Mesendoderm (in vitro differentiated cells): ENCODE data around the gene PAWR. TPM values are rescaled to one million over a fixed set of nuclear protein-coding genes. Genes with fewer than 3 reads are reported as not detected.

Source experiments
- DNase-seq: peaks from one replicate; pipeline ENCODE4 v3.0.0; 2013
- H2AK5ac ChIP-seq: 2 replicates; pipeline ENCODE4 v1.6.1; 2013; ENCODE audit warnings: low read length, inconsistent platforms
- H2BK120ac ChIP-seq: 2 replicates; pipeline ENCODE4 v1.6.1; 2013; ENCODE audit warnings: low read depth, mild to moderate bottlenecking, low read length, moderate library complexity, mixed read lengths
- H2BK15ac ChIP-seq: replicated peaks from 2 replicates; pipeline ENCODE4 v1.6.1; 2013; ENCODE audit warnings: low read depth, mild to moderate bottlenecking, moderate library complexity
- H2BK5ac ChIP-seq: 2 replicates; pipeline ENCODE4 v1.6.1; 2013; ENCODE audit warnings: low read length, inconsistent platforms
- H3K18ac ChIP-seq: 2 replicates; pipeline ENCODE4 v1.6.1; 2013; ENCODE audit warnings: mild to moderate bottlenecking, low read length, mixed read lengths
- H3K23ac ChIP-seq: one replicate; pipeline ENCODE4 v1.6.1; 2013; ENCODE audit warnings: low read length
- H3K27ac ChIP-seq: 2 replicates; pipeline ENCODE4 v1.5.1; 2013; ENCODE audit warnings: low read depth, mild to moderate bottlenecking, inconsistent platforms, low read length, moderate library complexity
- H3K27me3 ChIP-seq: 2 replicates; pipeline ENCODE4 v1.6.1; 2013; ENCODE audit warnings: low read length, control low read depth, mild to moderate bottlenecking, inconsistent platforms; ENCODE audit not compliant: insufficient read depth, poor library complexity
- H3K36me3 ChIP-seq: 2 replicates; pipeline ENCODE4 v1.6.1; 2013; ENCODE audit warnings: low read length, inconsistent platforms; ENCODE audit not compliant: control insufficient read depth, insufficient read depth
- H3K4ac ChIP-seq: one replicate; pipeline ENCODE4 v1.6.1; 2013; ENCODE audit warnings: low read depth, mild to moderate bottlenecking, low read length, moderate library complexity
- H3K4me1 ChIP-seq: 2 replicates; pipeline ENCODE4 v1.6.1; 2013; ENCODE audit warnings: low read depth, low read length, inconsistent platforms; ENCODE audit not compliant: control insufficient read depth
- H3K4me2 ChIP-seq: 2 replicates; pipeline ENCODE4 v1.6.1; 2013; ENCODE audit warnings: low read length
- H3K4me3 ChIP-seq: 2 replicates; pipeline ENCODE4 v1.5.1; 2013; ENCODE audit warnings: mild to moderate bottlenecking, low read length
- H3K56ac ChIP-seq: one replicate; pipeline ENCODE4 v1.6.1; 2013; ENCODE audit warnings: low read length
- H3K79me1 ChIP-seq: 2 replicates; pipeline ENCODE4 v1.6.1; 2013; ENCODE audit warnings: low read length, inconsistent platforms
- H3K79me2 ChIP-seq: 2 replicates; pipeline ENCODE4 v1.6.1; 2013; ENCODE audit warnings: mild to moderate bottlenecking, low read length; ENCODE audit not compliant: control insufficient read depth, insufficient read depth
- H3K9ac ChIP-seq: 2 replicates; pipeline ENCODE4 v1.6.1; 2013; ENCODE audit warnings: low read length, inconsistent platforms
- H4K5ac ChIP-seq: one replicate; pipeline ENCODE4 v1.6.1; 2013; ENCODE audit warnings: low read length
- H4K8ac ChIP-seq: one replicate; pipeline ENCODE4 v1.6.1; 2013; ENCODE audit warnings: low read depth, mild to moderate bottlenecking, control low read depth, low read length, moderate library complexity
- WGBS: extraction: QIAGEN DNeasy Blood & Tissue Kit; methylation state at CpG from one replicate; pipeline ENCODE4 v1.1.7; 2013; ENCODE audit warnings: low lambda C conversion rate, missing lambda C conversion rate; ENCODE audit not compliant: insufficient coverage; ENCODE audit errors: extremely low coverage; 5-methylcytosine and 5-hydroxymethylcytosine counted together
- polyA plus RNA-seq, 2 experiments: library from polyadenylated mRNA; stranded (reverse); fragments of 200-250 nt; gene quantifications; one replicate each; pipeline ENCODE4 v1.2.3, GENCODE V29; 2013

The PAWR gene
- polyA plus RNA-seq (2013, experiment 1 of 2): 51.1 TPM
- 50.7 TPM for polyA plus RNA-seq (2013, experiment 2 of 2)

- no peaks in the 10 kb centered on the region for H3K79me1 ChIP-seq
- H3K4me2 ChIP-seq: peak within 1 kb of the TSS; percentile 58
- H3K27me3 ChIP-seq: no peaks in the 10 kb centered on the region
- H4K8ac ChIP-seq: no peak within 1 kb of the TSS
- WGBS: no CpG with 5 or more reads among the region's 107 CpGs
- H3K56ac ChIP-seq: peak within 1 kb of the TSS; percentile 98
- H3K23ac ChIP-seq: peak within 1 kb of the TSS; percentile 92
- peaks cover 3% of the 10 kb centered on the region for H3K4me1 ChIP-seq
- H3K4ac ChIP-seq: peak within 1 kb of the TSS; percentile 85
- H3K79me2 ChIP-seq: peaks cover 37% of the 10 kb centered on the region
- peak within 1 kb of the TSS; percentile 93 for H3K9ac ChIP-seq
- no peak within 1 kb of the TSS for H2AK5ac ChIP-seq
- H3K27ac ChIP-seq: peak within 1 kb of the TSS; percentile 97
- H2BK120ac ChIP-seq: peak within 1 kb of the TSS; percentile 29
- peak within 1 kb of the TSS; percentile 87 for H2BK5ac ChIP-seq
- H4K5ac ChIP-seq: no peak within 1 kb of the TSS
- DNase-seq: peak; percentile 94
- H3K4me3 ChIP-seq: peak within 1 kb of the TSS; percentile 90
- H3K18ac ChIP-seq: peak within 1 kb of the TSS; percentile 94
- no peak within 1 kb of the TSS for H2BK15ac ChIP-seq
- no peaks in the 10 kb centered on the region for H3K36me3 ChIP-seq
Measured at GRCh38 chr12:79690638-79691510, at the start of gene PAWR. TSS of gene PAWR (minus strand) at chr12:79690964. CDS start at chr12:79690244, 720 bp downstream.

GRCh38 chr12:79737875-79738718 lies 47.3 kb upstream of the PAWR start:
- no peaks in the 10 kb centered on the region for H3K36me3 ChIP-seq
- H2BK5ac ChIP-seq: no peak overlapping the region
- H3K4ac ChIP-seq: no peak overlapping the region
- no peak overlapping the region for H3K4me3 ChIP-seq
- peak overlapping the region; percentile 74 for H2BK15ac ChIP-seq
- H2AK5ac ChIP-seq: no peak overlapping the region
- DNase-seq: peak; percentile 62
- no peaks in the 10 kb centered on the region for H3K27me3 ChIP-seq
- H3K79me2 ChIP-seq: no peaks in the 10 kb centered on the region
- no peak overlapping the region for H4K8ac ChIP-seq
- H3K4me2 ChIP-seq: no peak overlapping the region
- H3K56ac ChIP-seq: no peak overlapping the region
- no peak overlapping the region for H3K27ac ChIP-seq
- WGBS: no CpG with 5 or more reads among the region's 4 CpGs
- H3K4me1 ChIP-seq: no peaks in the 10 kb centered on the region
- H3K79me1 ChIP-seq: no peaks in the 10 kb centered on the region
- no peak overlapping the region for H3K9ac ChIP-seq
- no peak overlapping the region for H3K23ac ChIP-seq
- H4K5ac ChIP-seq: no peak overlapping the region
- H3K18ac ChIP-seq: no peak overlapping the region
- H2BK120ac ChIP-seq: no peak overlapping the region

- Histone ChIP-seq H2BK5ac (no peak overlapping the region), H2BK15ac (no peak overlapping the region), H3K18ac (no peak overlapping the region), H3K79me2 (no peaks in the 10 kb centered on the region), H3K4me1 (no peaks in the 10 kb centered on the region), H3K79me1 (no peaks in the 10 kb centered on the region), H3K4me2 (no peak overlapping the region), H3K56ac (no peak overlapping the region), H3K4me3 (no peak overlapping the region), H3K27ac (no peak overlapping the region), H4K8ac (no peak overlapping the region), H2BK120ac (no peak overlapping the region), H3K23ac (no peak overlapping the region), H3K9ac (no peak overlapping the region), H3K27me3 (no peaks in the 10 kb centered on the region), H3K36me3 (no peaks in the 10 kb centered on the region), H2AK5ac (no peak overlapping the region), H4K5ac (no peak overlapping the region), H3K4ac (no peak overlapping the region)
- DNase-seq: no peak
Measured at GRCh38 chr12:79732638-79733037, 41.9 kb upstream of the PAWR start.

GRCh38 chr12:79725987-79726386 lies 35.2 kb upstream of the PAWR start:
- Histone ChIP-seq H3K56ac (no peak overlapping the region), H2BK120ac (no peak overlapping the region), H3K4me3 (no peak overlapping the region), H3K27ac (no peak overlapping the region), H4K5ac (no peak overlapping the region), H2AK5ac (no peak overlapping the region), H3K79me2 (no peaks in the 10 kb centered on the region), H3K79me1 (no peaks in the 10 kb centered on the region), H2BK15ac (no peak overlapping the region), H4K8ac (no peak overlapping the region), H3K9ac (no peak overlapping the region), H3K23ac (no peak overlapping the region), H3K27me3 (no peaks in the 10 kb centered on the region), H3K4ac (no peak overlapping the region), H3K4me2 (no peak overlapping the region), H2BK5ac (no peak overlapping the region), H3K36me3 (no peaks in the 10 kb centered on the region), H3K4me1 (no peaks in the 10 kb centered on the region), H3K18ac (no peak overlapping the region)
- no CpG with 5 or more reads among the region's 1 CpG for WGBS
- DNase-seq: no peak

- H3K56ac ChIP-seq: no peak overlapping the region
- no peak overlapping the region for H3K4ac ChIP-seq
- no peak overlapping the region for H3K4me2 ChIP-seq
- H3K27ac ChIP-seq: no peak overlapping the region
- H2BK15ac ChIP-seq: no peak overlapping the region
- no peaks in the 10 kb centered on the region for H3K4me1 ChIP-seq
- no peak for DNase-seq
- no peak overlapping the region for H4K5ac ChIP-seq
- WGBS: no CpG with 5 or more reads among the region's 4 CpGs
- no peaks in the 10 kb centered on the region for H3K79me1 ChIP-seq
- H2BK120ac ChIP-seq: no peak overlapping the region
- H3K18ac ChIP-seq: no peak overlapping the region
- H3K79me2 ChIP-seq: no peaks in the 10 kb centered on the region
- no peak overlapping the region for H3K4me3 ChIP-seq
- no peak overlapping the region for H2BK5ac ChIP-seq
- no peak overlapping the region for H4K8ac ChIP-seq
- no peak overlapping the region for H3K23ac ChIP-seq
- H3K27me3 ChIP-seq: no peaks in the 10 kb centered on the region
- H3K36me3 ChIP-seq: no peaks in the 10 kb centered on the region
- no peak overlapping the region for H3K9ac ChIP-seq
- H2AK5ac ChIP-seq: no peak overlapping the region
Measured at GRCh38 chr12:79717006-79717405, 26.2 kb upstream of the PAWR start.
